K562 (cell line): ENCODE measurements around the gene PIK3CB. TPM values are rescaled to one million over a fixed set of nuclear protein-coding genes. Genes with fewer than 3 reads are reported as not detected.
A peak's percentile ranks its signal among the peaks of the same experiment; 100 is the strongest.

Experiments used
- ATF7 ChIP-seq: fragments of 450-650 bp; IDR thresholded peaks from 2 replicates; pipeline ENCODE4 v1.7.1; 2014; ENCODE audit warnings: mild to moderate bottlenecking, moderate library complexity
- BRF1 ChIP-seq: IDR thresholded peaks from 3 replicates; pipeline ENCODE4 v1.6.1; 2011; ENCODE audit warnings: borderline replicate concordance, mild to moderate bottlenecking; ENCODE audit not compliant: insufficient read length; ENCODE audit errors: extremely low read depth
- C11orf30 ChIP-seq: fragments of 450-650 bp; IDR thresholded peaks from 2 replicates; pipeline ENCODE4 v1.6.1; 2016; ENCODE audit warnings: low read depth, mild to moderate bottlenecking
- CSDE1 ChIP-seq, 2 experiments: fragments of 450-650 bp; IDR thresholded peaks; 2 replicates each; pipeline ENCODE4 v1.6.1; 2016; ENCODE audit warnings: mild to moderate bottlenecking in 1 of 2
- DPF2 ChIP-seq: fragments of 450-650 bp; IDR thresholded peaks from 2 replicates; pipeline ENCODE4 v1.6.1; 2016
- GATAD2A ChIP-seq: fragments of 450-650 bp; IDR thresholded peaks from 2 replicates; pipeline ENCODE4 v1.6.1; 2017
- L3MBTL2 ChIP-seq: fragments of 450-650 bp; IDR thresholded peaks from 2 replicates; pipeline ENCODE4 v1.6.1; 2016; ENCODE audit warnings: mild to moderate bottlenecking, moderate library complexity
- MAFK ChIP-seq: IDR thresholded peaks from 2 replicates; pipeline ENCODE4 v1.6.1; 2011; ENCODE audit warnings: low read length, improper control_type of control experiment
- NCOA1 ChIP-seq: fragments of 450-650 bp; IDR thresholded peaks from 2 replicates; pipeline ENCODE4 v1.6.1; 2016; ENCODE audit warnings: low read depth
- NCOA2 ChIP-seq, 2 experiments: fragments of 450-650 bp; IDR thresholded peaks; 2 replicates each; pipeline ENCODE4 v1.6.1; 2018; ENCODE audit warnings: mild to moderate bottlenecking in 2 of 2, moderate library complexity in 1 of 2; ENCODE audit not compliant: partially characterized antibody in 2 of 2
- PML ChIP-seq: IDR thresholded peaks from 2 replicates; pipeline ENCODE4 v1.6.1; 2012; ENCODE audit warnings: low read length, inconsistent platforms
- POLR2B ChIP-seq: fragments of 450-650 bp; IDR thresholded peaks from 2 replicates; pipeline ENCODE4 v1.6.1; 2018; ENCODE audit warnings: low read depth; ENCODE audit not compliant: partially characterized antibody
- RBM34 ChIP-seq: fragments of 200-400 bp; formaldehyde crosslinking; IDR thresholded peaks from 2 replicates; pipeline ENCODE4 v1.6.1; 2018; ENCODE audit warnings: low read length, borderline replicate concordance; ENCODE audit not compliant: insufficient read depth
- RFX1 ChIP-seq: fragments of 450-650 bp; IDR thresholded peaks from 2 replicates; pipeline ENCODE4 v1.6.1; 2016; ENCODE audit warnings: mild to moderate bottlenecking, moderate library complexity
- TEAD2 ChIP-seq: fragments of 450-650 bp; IDR thresholded peaks from 2 replicates; pipeline ENCODE4 v1.6.1; 2016; ENCODE audit warnings: missing genetic modification characterization, control low read depth, missing compliant biosample characterization
- TRIM28 ChIP-seq: fragments of 450-650 bp; IDR thresholded peaks from 2 replicates; pipeline ENCODE4 v1.6.1; 2017
- YY1 ChIP-seq, 3 experiments: IDR thresholded peaks; 2 replicates each; pipeline ENCODE4 v1.6.1; 2011; ENCODE audit warnings: low read length in 2 of 3, mild to moderate bottlenecking in 2 of 3, moderate library complexity in 2 of 3, borderline replicate concordance in 1 of 3, control low read depth in 1 of 3, low read depth in 1 of 3; ENCODE audit not compliant: insufficient read depth in 3 of 3, insufficient replicate concordance in 2 of 3, control insufficient read depth in 1 of 3, insufficient read length in 1 of 3; ENCODE audit errors: extremely low read depth in 1 of 3
- ZNF121 ChIP-seq: sonication (generic); formaldehyde crosslinking; conservative IDR thresholded peaks from 2 replicates; pipeline ENCODE4 v1.8.0; 2022; ENCODE audit warnings: missing genetic modification reagents
- ZNF174 ChIP-seq: fragments of 250-450 bp; sonication (Bioruptor Pico); IDR thresholded peaks from 2 replicates; pipeline ENCODE4 v1.4.0; 2020; ENCODE audit warnings: mild to moderate bottlenecking
- polyA plus RNA-seq, 8 experiments: library from polyadenylated mRNA; depleted of rRNA in 4 of 8; stranded (reverse) in 5 of 8; unstranded in 3 of 8; fragments of >200 nt; fragmentation: Nextera tagmentation in 2 of 8; fragmentation: Illumina TruSeq in 1 of 8; extraction: Ambion mirVana in 2 of 8; extraction: Trizol in 1 of 8; gene quantifications; 2 replicates each; pipeline versions ENCODE4 v1.2.1 to v1.2.3, GENCODE V29; 2011 to 2014; ENCODE audit warnings: inconsistent platforms in 1 of 8, missing spikeins in 1 of 8
- total RNA-seq, 7 experiments: library from RNA; depleted of rRNA in 6 of 7; stranded (reverse); fragments of >200 nt in 6 of 7; fragmentation: Illumina TruSeq in 2 of 7; extraction: Trizol in 2 of 7; gene quantifications; 2 replicates each; pipeline versions ENCODE4 v1.2.1 to v1.2.3, GENCODE V29; 2011 to 2021; ENCODE audit warnings: low replicate concordance in 1 of 7
- TF ChIP-seq, protein P1 (sequence below): IDR thresholded peaks from 2 replicates; pipeline ENCODE4 v1.6.1; 2011; ENCODE audit not compliant: insufficient read length; ENCODE audit errors: extremely low read depth
- TF ChIP-seq, protein P2 (sequence below), 2 experiments: fragments of 450-650 bp in 1 of 2; sonication (generic) in 1 of 2; formaldehyde crosslinking; conservative IDR thresholded peaks; 2 replicates each; pipeline versions ENCODE4 v1.4.0 to v1.8.1; 2020 to 2022; ENCODE audit warnings: mild to moderate bottlenecking in 1 of 2, missing genetic modification reagents in 1 of 2
- TF ChIP-seq, protein P3 (sequence below), 2 experiments: fragments of 450-650 bp in 1 of 2; sonication (generic) in 1 of 2; formaldehyde crosslinking in 1 of 2; IDR thresholded peaks in 1 of 2; conservative IDR thresholded peaks in 1 of 2; 2 replicates each; pipeline versions ENCODE4 v1.6.1 to v1.8.1; 2016 to 2023; ENCODE audit warnings: mild to moderate bottlenecking in 2 of 2, moderate library complexity in 2 of 2, inconsistent platforms in 1 of 2, missing genetic modification reagents in 1 of 2
- TF ChIP-seq, protein P4 (sequence below): sonication (generic); formaldehyde crosslinking; IDR thresholded peaks from 2 replicates; pipeline ENCODE4 v1.9.0; 2022; ENCODE audit warnings: mild to moderate bottlenecking, missing genetic modification reagents
- TF ChIP-seq, protein P5 (sequence below): sonication (generic); formaldehyde crosslinking; IDR thresholded peaks from 2 replicates; pipeline ENCODE4 v1.8.1; 2022; ENCODE audit warnings: missing genetic modification reagents

Gene PIK3CB
- total and polyA plus RNA-seq, 9 of the 15 experiments (the other 6 are each of a cell fraction or from before 2014, with no cell fraction given): 15.3 to 62.6 (median 28.3) TPM

DNA sequence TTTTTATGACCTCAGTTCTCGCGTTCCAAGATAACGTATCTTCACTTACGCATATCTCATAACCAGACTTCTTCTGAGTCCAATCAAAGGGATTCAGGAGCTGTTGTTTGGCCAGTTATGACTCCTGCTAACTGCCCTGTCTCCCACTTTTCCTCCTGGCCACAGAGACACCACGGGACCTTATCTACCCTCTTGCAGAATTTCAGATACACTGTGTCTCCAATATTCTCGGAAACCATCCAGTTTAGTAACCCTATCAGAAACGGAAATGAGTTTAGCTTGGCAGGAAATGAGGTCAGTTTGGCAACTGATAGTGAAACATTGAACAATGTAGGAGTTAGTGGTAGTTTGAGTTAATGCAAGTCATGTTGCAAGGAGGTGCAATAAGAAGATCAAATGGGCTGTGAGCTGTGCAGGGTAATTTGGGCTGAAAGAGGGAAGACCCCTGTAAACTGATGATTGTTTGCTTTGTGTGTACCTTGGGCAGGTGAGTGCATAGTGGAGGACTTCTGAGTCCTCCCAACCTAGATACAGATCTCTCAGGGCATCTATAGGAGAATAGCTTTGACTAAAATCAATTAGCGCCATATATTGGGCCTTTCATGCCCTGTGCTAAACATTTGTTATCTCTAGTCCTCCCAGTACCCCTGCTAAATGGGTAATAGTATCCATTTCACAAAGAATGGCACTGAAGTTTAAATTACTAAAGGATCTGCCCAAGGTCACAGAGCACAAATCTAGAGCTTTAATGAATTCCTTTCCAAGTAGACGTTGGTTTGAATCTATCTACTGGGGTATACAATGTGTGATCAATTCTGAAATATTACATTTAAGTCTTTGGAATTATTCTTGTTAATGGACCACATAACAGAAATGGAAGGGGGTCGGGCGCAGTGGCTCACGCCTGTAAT, 41.3 kb upstream of the PIK3CB start (continued):
- TF ChIP-seq ZNF121 (CRISPR knock-in tag): no peak
- TF ChIP-seq TRIM28: peak; percentile 44; the same call in 1 of the 2 replicates
- no peak for TF ChIP-seq BRF1
- TF ChIP-seq ZNF174 (CRISPR knock-in tag): no peak
- TF ChIP-seq, protein P1, sequence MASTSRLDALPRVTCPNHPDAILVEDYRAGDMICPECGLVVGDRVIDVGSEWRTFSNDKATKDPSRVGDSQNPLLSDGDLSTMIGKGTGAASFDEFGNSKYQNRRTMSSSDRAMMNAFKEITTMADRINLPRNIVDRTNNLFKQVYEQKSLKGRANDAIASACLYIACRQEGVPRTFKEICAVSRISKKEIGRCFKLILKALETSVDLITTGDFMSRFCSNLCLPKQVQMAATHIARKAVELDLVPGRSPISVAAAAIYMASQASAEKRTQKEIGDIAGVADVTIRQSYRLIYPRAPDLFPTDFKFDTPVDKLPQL: no peak
- peak; percentile 81; the same call in 1 of the 2 replicates for TF ChIP-seq GATAD2A
- TF ChIP-seq, protein P2, sequence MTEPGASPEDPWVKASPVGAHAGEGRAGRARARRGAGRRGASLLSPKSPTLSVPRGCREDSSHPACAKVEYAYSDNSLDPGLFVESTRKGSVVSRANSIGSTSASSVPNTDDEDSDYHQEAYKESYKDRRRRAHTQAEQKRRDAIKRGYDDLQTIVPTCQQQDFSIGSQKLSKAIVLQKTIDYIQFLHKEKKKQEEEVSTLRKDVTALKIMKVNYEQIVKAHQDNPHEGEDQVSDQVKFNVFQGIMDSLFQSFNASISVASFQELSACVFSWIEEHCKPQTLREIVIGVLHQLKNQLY (CRISPR knock-in tag; conservative IDR thresholded peaks at IDR 0.05): no peak
- peak; percentile 99 for TF ChIP-seq DPF2
- peak; percentile 75 for TF ChIP-seq POLR2B
- TF ChIP-seq, protein P3, sequence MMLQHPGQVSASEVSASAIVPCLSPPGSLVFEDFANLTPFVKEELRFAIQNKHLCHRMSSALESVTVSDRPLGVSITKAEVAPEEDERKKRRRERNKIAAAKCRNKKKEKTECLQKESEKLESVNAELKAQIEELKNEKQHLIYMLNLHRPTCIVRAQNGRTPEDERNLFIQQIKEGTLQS (IDR thresholded peaks at IDR 0.05): peak; percentile 96
- TF ChIP-seq, protein P3 (CRISPR knock-in tag; conservative IDR thresholded peaks at IDR 0.05): peak; percentile 82; the same call in 1 of the 2 replicates
- TF ChIP-seq YY1 (IDR thresholded peaks at IDR 0.05; ENCODE audit: borderline replicate concordance in 1 of 3, control insufficient read depth in 1 of 3, extremely low read depth in 1 of 3, insufficient read depth in 3 of 3, insufficient read length in 1 of 3, insufficient replicate concordance in 2 of 3, low read depth in 1 of 3, low read length in 2 of 3): no peak
- peak; percentile 95 for TF ChIP-seq C11orf30
- TF ChIP-seq RBM34: no peak
- peak; percentile 53; the same call in 1 of the 2 replicates for TF ChIP-seq MAFK
- TF ChIP-seq NCOA1: peak; percentile 98
- TF ChIP-seq L3MBTL2: peak; percentile 32; the same call in 1 of the 2 replicates
- peak; percentile 98 for TF ChIP-seq ATF7
- TF ChIP-seq, protein P4, sequence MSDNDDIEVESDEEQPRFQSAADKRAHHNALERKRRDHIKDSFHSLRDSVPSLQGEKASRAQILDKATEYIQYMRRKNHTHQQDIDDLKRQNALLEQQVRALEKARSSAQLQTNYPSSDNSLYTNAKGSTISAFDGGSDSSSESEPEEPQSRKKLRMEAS: 0 out of 2 replicates have a peak, but pooled peaks have one; percentile 35
- TF ChIP-seq RFX1: no peak
- TF ChIP-seq CSDE1 (IDR thresholded peaks at IDR 0.05): 0 out of 4 replicates have a peak, but pooled peaks of 1 of the 2 experiments have one; percentile 27
- TF ChIP-seq, protein P5, sequence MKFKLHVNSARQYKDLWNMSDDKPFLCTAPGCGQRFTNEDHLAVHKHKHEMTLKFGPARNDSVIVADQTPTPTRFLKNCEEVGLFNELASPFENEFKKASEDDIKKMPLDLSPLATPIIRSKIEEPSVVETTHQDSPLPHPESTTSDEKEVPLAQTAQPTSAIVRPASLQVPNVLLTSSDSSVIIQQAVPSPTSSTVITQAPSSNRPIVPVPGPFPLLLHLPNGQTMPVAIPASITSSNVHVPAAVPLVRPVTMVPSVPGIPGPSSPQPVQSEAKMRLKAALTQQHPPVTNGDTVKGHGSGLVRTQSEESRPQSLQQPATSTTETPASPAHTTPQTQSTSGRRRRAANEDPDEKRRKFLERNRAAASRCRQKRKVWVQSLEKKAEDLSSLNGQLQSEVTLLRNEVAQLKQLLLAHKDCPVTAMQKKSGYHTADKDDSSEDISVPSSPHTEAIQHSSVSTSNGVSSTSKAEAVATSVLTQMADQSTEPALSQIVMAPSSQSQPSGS: no peak
- no peak for TF ChIP-seq TEAD2 (tag)
- peak; percentile 99 for TF ChIP-seq PML
- peak; percentile 93 to 94 for TF ChIP-seq NCOA2 (IDR thresholded peaks at IDR 0.05; ENCODE audit: partially characterized antibody in 2 of 2)
